ENCODE measurements around the gene TRIOBP.

Gene TRIOBP

DNA sequence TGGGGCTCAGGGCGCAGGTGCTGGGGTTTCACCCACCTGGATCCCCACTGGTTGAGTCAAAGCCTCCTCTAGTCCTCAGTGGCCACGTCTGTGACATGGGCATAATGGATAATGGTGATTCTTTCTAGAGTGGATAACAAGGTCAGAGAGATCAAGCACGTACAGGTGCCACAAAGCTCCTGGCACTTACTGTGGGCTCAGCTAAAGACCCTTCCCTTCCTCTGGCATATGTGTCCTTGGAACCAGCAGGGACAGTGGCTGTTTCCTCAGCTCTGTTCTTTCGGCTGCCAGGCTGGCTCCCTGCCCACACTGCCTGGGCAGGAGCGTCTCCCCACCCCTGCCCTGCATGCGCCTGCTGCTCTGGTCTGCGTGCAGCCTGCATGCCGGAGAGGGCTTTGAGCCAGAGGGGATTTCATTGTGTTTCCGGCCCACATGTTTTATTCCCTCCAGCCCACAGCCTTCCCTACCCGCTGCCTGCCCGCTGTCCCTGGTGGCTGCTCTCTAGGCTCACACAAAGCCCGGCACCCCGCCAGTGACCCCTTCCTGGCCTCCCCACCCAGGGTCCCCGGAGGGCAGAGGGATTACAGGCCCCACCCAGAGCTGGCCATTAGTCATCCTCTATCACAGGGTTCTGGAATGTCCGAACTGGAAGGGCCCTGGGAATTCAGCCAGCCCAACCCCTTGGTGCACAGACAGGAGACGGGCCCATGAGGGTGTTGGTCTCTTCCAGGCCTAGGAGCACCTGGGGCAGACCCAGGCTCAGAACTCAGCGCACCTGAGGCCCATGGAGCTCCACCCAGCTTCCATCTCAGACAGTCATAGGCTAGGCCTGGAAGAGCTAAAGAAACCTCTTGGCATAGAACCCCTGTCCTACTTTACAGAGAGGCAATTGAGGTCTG lies 55.6 kb downstream of the TRIOBP start:
- DNase-seq = no peak

DNA sequence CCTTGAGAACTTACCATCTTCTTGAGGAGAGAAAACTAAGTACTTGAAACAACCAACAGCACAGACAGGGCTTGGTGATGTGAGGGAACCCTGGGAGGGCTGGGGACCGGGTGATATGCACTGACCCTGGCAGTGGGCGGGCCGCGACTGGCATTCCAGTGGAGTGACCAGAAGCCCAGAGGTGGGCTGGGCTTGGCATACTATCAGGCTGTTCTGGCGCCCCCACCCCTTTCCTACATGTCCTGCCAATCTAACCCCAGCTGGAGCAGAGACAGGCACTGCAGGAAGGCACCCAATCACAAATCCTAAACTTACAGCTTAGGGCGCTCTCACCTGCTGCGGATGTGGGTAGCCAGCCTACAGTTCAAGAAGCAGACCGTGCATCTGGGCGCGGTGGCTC lies 56.9 kb downstream of the TRIOBP start:
- no peak for DNase-seq

DNA sequence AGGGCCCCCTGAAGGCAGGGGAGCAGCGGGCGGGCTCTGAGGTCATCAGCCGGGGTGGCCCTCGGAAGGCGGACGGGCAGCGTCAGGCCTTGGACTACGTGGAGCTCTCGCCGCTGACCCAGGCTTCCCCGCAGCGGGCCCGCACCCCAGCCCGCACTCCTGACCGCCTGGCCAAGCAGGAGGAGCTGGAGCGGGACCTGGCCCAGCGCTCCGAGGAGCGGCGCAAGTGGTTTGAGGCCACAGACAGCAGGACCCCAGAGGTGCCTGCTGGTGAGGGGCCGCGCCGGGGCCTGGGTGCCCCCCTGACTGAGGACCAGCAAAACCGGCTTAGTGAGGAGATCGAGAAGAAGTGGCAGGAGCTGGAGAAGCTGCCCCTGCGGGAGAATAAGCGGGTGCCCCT lies 60.8 kb downstream of the TRIOBP start:
- no peak for DNase-seq

DNA sequence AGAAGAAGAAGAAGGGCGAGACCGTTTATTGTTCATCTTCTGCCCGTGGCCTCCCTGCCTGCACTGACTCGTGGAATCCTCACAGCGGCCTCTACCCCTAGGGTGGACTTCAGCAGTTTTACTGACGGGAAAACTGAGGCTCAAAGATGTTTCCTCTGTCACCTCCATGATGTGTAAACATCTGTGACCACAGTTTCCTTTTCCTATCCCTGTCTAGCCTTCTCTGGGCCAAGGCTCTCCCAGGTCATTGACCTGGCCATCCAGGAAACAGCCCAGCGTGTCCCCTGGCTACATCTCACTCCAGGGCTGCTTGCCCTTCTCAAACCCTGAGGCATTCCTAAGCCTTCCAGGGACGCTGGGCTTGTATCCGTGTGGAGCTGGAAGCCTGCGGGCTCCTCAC lies 61.8 kb downstream of the TRIOBP start:
- DNase-seq = no peak

DNA sequence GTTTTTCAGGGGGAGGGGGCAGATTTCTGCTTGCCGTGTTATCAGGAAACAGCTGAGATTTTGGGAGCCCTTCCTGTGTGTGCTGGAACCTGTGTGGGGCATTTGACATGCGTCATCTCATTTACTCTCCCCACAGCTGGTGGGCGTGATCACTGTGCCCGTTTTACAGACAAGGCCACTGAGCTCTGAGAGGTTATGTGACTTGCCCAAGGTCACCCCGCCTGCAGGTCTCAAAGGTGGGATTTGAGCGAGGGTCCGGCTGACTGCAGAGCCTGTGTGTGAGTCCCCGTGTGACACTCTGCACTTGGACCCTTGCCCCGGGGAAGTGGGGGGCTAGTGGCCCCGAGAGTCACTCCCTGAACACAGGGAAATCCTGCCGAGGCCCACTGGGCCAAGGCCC lies 62.4 kb downstream of the TRIOBP start:
- no peak for DNase-seq

DNA sequence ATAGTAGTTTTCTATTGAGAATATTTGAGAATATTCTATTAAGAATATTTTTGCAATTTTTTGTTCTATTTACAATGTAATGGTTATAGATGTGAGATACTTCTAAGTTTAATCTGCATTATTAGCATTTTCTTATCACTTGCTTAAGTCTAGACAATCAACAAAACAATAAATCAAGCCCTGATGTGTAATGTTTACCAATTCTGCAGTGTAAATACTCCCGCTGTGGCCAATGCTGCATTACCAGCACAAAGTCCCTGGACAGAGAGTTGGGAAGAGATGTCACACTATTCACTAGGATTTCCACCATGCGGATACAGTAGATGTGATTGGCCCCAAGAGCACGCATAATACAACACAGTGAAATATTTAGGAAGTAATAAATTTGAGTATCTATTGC lies 63.3 kb downstream of the TRIOBP start:
- no peak for DNase-seq

DNA sequence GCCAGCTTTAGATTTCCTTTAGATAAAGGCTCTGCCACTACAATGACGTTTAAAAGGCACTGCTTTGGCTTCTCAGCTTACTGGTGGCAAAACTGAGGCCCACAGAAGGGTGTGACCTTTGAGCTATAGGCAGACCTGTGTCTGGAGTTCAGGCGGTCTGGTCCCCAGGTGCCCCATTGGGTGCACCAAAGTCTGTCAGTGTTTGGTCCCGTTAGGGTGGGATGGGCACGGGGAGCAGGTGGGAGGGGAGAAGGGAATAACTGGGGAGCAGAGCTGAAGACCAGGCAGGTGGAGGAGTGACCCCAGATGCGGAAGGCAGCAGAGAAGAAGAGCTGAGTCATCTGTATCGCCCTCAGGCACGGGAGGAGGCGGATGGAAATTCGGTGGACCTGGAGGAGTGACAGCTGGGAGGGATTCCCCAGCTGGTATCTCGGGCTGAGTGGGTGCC lies 65.6 kb downstream of the TRIOBP start:
- no peak for DNase-seq

DNA sequence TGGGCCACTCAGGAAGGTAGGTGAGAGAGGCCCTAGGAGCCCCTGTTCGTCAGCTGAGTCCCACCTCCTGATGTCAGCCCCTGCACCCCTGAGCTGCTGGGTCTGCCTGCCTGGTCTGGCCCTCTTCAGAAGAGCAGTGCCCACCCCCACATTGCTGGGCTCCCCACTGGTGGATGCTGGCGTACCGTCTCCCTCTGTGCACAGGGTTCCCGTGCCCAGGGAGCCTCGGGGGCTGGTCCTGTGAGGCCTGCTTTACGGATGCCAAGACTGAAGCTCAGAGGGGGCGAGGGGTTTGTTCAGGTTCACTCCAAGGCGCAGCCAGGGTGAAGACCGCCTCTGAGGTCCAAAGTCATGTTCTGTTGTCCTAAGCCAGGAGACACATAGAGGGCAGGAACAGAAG lies 66.2 kb downstream of the TRIOBP start:
- no peak for DNase-seq

DNA sequence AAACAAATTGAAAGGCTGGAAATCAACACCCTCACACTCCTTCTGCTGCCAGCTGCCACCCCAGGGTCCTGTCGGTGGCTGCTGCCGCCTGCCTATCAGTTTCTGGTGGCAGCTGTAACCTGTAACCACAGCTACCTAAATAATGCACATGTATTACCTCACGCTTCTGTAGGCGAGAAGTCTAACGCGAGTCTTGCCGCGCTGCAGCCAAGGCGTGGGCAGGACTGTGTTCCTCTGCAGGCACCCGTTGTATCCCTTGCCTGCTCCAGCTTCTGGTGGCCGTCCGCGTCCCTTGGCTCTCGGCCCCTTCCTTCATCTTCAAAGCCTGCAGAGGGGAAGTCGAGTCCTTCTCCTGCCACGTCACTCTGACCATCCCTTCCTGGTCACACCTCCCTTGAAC lies 66.8 kb downstream of the TRIOBP start:
- no peak for DNase-seq

DNA sequence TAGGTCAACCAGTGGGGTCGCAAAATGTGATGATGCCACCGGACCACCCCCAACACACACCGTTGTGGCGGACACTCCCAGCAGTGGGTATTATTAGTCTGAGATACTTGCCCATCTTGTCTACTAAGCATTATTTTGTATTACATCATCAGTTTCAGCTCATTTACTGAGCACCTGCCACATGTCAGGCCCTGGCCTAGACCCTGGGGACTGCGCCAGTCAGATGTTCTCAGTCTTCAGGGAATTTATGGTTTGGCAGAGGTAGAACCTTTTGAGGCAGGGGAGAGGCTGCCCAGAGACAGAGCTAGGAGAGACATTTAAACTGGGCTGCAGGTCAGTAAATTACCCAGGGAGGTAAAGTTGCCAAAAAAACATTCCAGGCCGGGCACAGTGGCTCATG lies 67.8 kb downstream of the TRIOBP start:
- DNase-seq = no peak

DNA sequence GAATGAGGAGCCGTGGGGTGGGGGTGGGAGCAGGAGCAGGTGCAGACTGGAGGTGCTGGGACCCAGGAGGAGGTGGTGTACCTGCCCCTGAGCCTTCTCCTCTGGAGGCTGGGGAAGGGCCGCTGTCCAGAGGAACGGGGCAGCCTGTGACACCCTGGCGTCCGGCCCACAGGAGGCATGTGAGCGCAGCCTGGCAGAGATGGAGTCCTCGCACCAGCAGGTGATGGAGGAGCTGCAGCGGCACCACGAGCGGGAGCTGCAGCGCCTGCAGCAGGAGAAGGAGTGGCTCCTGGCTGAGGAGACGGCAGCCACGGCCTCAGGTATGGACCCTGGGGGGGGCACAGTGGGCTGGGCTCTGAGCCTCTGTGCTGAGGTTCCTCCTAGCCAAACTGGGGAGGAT lies 68.7 kb downstream of the TRIOBP start:
- DNase-seq = no peak

DNA sequence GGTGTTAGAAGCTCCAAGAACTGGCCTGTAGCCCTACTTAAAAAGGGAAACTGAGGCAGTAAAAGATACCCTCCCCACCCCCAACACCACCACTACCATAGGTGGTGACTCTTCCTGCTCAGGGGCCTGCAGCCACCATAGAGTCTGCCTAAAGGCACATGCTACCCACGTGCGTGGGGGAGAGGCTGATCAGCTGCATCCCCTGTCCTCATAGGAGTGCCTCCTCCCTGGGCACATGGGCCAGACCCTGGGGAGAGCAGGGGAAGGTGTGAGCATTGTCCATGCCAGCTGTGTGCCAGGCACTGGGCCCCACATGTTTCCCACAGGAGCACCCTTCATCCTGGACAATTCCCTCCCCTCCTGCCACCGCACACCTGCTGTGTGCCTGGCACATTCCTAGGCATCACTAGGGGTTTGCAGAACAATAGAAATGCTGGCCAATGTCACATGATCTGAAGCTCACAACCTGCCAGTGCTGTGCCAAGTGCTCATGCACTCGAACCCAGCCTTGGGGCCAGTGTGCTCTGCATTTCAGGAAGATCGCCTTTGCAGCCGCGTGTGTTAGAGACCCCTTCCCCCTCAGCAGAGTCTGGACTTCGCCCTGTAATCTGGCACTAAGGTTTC lies 69.2 kb downstream of the TRIOBP start:
- no peak for DNase-seq

DNA sequence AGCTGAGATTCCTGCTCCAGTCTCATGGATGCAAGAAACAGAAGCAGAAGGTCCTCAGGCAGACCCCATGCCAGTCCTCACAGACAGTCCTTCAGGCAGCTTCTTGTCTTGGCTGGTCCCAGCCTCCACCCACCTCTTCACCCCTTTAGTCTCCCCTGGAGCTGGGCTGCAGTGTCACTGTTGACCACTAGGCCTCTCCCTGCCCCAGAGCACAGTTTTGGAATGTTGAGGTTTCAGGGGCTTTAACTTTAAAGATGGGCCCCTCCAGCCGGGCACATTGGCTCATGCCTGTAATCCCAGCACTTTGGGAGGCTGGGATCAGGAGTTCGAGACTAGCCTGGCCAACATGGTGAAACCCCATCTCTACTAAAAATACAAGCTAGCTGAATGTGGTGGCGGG lies 71.4 kb downstream of the TRIOBP start:
- DNase-seq = no peak

DNA sequence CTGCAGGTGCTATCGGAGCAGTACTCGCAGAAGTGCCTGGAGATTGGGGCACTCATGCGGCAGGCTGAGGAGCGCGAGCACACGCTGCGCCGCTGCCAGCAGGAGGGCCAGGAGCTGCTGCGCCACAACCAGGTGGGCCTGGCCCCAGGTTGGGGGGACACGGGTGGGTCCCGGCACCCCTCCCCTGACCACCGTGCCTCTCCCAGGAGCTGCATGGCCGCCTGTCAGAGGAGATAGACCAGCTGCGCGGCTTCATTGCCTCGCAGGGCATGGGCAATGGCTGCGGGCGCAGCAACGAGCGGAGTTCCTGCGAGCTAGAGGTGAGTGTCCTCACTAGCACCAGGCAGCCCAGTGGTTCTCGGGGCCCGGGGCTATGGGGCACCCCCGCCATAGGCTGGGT lies 72.2 kb downstream of the TRIOBP start:
- no peak for DNase-seq

DNA sequence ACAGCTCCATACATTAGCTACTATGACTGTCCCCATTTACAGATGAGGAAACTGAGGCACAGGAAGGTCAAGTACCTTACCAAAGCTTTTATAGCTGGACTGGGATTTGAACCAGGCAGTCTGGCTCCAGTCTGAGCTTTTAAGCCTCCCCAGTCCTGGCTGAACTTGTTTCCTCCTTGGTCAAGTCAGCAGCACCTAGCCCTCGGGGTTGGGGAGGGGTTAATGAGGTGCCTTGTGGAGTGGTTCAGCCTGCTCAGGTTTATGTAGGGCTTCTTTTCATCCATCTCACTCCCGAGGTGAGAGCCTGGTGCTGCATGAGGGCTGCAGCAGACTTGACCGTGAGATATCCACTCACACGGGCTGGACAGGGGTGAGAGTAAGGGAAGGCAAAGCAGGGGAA lies 74.2 kb downstream of the TRIOBP start:
- DNase-seq = no peak

DNA sequence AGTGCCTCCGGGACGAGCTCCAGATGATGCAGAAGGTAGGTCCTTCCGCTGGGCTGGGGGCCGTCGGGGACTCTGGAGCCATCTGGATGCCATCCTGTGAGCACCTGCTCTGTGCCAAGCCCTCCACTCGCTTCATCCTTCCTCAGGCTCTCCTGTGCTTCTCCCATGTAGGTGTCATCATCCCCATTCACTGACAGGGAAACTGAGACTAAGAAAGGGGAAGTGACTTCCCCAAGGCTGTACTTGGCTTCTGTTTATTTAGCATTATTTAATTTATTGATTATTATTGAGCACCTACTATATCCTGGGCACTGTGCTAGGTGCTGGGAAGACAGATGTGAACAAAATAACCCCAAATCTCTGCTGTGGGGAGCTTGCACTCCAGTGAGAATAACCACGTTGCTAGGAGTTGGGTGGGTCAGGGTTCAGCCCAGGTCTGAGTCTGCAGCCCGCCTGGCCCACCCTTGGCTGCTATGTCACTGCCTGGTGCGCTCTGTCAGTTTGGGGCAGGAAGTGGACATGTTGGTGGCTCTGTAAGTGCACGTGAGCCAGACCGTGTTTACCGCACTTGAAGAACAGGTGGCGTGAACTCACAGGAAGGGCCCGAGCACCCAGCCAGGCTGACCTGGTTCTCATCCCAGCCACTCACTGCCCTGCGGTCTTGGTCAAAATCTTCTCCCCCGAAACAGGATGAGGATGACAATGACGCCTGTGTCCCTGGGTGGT lies 75.0 kb downstream of the TRIOBP start:
- DNase-seq = no peak

DNA sequence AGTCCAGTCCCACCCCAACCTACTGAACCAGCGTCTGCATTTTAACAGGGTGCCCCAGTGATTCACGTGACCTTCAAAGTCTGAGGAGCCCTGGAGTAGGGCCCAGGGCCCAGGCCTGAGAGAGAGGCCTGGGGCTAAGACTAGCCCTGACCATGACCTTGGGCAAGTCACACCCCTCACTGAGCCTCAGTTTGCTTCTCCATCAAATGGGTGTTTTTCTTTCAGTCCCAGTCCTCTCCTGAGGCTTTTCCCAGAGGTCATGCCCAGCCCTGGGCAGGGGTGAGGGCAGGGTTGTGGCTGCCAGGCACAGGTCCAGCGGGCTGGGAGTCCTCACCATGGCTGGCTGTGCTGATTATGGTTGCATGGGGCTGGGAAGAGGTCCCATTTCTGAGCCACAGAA lies 77.9 kb downstream of the TRIOBP start:
- no peak for DNase-seq

DNA sequence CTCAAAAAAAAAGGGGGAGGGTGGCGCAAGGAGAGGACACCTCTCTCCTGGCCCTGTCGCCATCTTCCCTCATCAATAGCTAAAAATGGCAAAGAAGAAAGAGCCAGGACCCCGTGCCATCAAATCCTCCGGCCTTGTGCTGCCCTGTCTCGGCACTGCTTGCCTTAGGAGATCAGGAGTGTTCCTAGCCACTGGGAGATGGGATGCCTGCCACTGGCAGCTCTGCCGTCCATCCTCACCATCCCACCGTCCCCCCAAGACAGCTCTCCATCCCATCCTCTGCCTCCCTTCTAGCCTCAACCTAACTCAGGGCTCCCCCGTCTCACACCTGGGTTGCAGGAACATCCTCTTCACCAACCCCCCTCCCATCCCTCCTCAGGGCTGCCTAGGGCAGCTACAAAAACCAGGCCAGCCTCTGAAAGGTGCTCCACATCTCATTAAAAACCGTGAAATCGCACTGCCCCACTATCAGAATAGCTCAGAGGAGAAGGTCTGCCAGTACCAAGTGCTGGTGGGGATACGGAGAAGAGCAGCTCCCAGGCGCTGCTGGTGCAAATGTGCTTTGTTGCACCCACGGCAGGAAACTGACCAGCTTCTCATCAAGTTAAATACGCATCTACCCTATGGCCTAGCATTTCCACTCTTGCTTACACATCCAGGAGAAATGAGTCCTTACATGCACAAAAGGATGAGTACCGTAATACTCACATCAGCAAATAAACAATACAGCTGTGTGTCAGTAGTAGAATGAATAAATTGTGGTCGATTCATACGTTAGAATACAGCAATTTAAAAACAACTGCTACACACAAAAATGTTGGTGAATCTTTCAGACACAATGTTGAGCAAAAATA lies 79.2 kb downstream of the TRIOBP start:
- no peak for DNase-seq

DNA sequence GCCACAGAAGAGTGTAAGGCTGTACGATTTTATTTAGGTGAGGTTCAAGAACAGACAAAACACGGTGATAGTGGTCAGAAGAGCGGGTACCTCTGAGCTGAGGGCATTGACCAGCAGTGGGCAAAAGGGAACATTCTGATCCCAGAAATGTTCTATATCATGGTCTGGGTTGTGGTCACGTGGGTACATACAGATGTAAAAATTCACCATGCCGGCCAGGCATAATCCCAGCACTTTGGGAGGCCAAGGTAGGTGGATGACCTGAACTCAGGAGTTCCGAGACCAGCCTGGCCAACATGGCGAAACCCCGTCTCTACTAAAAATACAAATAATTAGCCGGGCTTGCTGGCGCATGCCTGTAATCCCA lies 79.8 kb downstream of the TRIOBP start:
- DNase-seq = no peak

DNA sequence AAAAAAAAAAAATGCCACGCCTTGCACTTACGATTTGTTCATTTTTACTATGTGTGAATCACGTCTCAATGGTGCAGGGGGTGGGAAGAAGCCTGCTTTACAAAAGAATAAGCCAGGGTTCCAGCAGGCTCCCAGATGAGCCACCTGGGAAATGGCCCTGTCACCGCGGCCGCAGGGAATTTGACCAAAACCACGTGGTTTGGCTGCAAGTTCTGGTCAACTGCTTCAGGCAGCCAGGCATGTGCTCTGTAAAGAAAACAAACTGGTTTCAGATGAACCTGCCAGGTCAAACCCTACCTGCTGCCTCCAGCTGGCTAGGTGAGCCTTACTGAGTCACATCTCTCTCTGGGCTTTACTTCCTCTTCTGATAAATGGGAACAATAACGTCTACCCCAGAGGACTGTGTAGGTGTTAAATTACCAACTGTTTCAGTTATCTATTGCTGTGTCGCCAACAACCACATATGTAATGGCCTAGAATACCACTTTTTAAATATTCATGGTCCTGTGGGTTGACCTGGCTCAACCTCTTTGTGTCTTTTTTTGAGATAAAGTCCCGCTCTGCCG lies 80.4 kb downstream of the TRIOBP start:
- DNase-seq = no peak

DNA sequence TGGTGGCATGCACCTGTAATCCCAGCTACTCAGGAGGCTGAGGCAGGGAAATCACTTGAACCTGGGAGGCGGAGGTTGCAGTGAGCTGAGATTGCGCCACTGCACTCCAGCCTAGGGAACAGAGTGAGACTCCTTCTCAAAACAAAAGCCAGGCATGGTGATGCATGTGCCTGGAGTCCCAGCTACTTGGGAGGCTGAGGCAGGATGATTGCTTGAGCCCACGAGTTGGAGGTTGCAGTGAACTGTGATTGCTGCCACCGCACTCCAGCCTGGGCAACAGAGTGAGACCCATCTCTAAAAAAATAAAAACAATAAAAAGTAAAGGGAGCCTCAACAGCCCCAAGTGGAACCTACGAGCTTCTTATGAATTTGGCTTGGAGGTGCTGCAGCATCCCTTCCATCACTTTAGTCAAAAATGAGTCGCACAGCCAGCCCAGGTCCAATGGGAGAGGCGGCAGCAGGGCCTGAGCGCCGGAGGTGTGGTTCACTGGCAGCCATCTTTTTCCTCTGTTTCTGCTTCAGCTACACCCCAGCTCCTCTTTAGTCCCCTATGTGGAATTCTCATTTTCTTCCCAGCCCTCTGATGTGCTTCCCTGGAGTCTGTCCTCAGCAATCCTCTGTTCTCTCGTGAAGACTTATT lies 81.6 kb downstream of the TRIOBP start:
- no peak for DNase-seq

DNA sequence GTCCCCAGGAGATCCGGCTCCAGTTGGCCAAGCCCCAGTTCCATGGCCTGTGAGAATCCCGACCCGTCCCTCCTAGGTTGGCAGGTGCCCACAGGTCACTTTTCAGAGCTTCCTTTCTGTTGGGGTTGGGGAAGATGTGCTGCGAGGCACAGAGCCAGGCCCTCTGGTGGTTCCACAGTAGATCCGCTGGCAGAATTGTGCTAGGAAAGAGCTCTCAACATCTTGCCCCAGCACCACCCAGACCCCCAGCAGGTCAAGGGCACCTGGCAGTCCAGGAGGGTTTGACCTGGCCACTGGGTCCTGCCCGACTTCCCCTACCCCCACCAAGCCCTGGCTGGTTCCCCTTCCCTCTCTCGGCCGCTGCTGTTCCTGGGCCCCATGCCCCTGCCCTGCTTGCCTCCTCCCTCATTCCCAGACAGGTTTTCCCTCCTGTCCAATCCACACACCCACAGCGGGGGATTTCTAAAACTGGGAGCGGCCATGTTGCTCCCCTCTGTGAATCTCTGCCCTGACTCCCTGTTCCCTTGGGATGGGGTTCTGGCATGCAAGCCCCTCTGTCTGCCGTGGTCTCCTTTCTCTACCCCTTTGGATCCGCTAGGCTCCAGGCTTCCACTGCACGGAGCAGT lies 84.7 kb downstream of the TRIOBP start:
- DNase-seq = no peak

Measured in stimulated activated CD4-positive, alpha-beta T cell treated with anti-CD3 and anti-CD28 coated beads, Interleukin-4, amount 100 ng/mL, for 1 hour (primary cell).